Stimulated activated CD8-positive, alpha-beta memory T cell treated with anti-CD3 and anti-CD28 coated beads, Interleukin-12 subunit alpha, Interleukin-12 subunit beta, amount 100 ng/mL, for 24 hours (primary cell): ENCODE results near the gene CDK18.

ENCODE experiments used
- DNase-seq: peaks from one replicate; pipeline ENCODE4 v3.0.0-alpha.2; 2020; ENCODE audit errors: extremely low read depth

The CDK18 gene

DNA sequence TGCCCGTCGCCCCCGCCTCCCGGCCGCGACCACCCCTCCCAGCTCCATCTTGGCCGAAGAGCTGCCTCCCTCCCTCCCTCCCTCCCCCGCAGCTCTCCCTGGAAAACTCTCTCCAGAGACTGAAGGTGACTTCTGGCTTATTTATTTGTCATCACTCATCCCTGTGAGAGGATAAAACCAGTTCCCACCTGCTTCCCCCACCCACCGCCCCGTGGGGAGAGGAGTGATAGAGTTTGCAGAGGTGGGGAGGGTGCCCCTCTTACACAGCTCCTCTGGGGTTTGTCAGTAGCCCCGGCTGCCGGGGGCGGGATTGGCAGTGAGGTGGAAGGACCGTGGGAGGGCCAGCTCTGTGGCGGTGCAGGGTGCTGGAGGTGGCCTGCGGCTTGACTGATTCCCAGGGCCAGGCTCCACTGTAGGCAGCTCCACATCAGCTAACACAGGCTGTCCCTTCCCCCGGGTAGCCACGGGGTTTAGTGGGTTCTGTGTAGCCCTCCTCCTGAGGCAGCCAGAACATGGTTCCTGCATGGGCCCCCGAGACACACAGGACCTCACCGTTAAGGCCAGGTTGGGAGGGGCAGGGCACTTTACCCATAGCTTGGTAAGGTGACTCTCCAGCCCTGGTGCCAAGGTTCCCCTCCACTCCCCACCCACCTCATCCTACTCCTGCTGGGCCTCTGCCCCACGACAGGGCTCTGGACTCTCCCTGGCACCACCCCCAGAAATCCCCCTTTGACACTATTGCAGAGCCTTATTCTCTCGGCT is 65.1 kb downstream of the CDK18 start:
- DNase-seq: no peak

DNA sequence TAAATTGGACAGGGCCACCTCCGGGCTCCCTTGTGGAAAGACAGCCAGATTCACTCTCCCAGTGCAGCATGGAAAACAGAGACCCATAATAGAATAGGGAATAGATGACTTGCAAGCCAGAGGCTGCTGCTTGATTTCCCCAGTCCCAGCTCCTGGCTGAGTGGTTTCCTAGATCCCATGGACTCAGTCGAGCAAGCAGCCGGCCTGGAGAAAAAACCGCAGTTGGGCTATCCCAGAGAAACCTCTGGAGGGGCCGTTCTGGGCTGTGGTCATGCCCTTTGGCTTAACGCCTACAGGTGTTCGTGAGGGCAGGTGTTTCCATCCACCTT is 65.7 kb downstream of the CDK18 start:
- DNase-seq: no peak

DNA sequence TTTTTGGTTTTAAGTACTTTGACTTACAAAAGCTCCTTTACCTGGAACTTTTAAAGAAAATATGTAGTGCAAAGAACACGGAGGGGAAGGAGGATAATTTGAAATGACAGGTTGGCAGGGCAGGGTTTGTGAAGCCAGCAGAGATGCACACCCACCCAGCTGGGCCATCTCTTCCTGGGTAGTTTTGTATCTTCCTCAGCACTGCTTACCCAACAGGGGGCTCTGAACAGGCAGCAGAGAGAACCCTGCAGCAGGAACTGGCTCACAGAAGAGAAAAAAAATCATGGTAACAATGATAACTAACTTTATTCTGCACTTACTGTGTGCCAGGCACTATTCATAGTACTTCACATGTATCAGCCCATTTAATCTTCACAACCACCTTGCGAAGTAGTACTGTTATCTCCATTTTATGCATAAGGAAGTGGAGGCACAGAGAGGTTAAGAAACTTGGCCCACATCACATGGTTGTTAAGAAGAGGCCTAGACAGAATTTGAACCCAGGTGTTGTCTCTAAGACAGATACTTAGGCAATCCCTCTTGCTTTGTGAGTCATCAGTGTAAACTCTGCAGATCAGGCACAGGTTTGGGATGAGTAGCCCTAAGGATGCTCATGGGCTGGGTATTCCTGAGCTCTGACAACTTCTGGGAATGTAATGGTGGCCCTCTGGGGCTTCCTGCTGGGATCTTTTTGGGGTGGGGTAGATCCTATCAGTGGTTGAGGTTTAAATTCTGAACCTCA is 66.5 kb downstream of the CDK18 start:
- DNase-seq: no peak

DNA sequence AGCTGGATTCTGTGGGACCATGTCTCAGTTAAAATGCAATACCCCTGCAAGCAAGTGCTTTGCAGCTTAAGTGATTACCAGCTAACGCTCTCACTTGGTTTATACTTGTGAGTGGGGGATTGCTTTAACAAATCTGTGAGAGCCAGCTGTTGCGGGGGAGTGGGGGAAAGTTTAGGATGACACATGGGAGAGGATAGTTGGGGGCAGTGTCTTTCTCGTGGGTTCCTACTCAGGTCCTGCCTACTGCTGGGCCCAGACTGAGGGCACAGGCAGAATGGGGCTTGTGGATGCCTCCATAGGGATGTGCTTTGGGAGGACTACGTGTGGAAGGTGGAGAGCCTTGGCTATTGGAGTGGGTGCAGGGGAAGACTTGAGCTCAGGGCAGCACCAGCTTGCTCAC is 67.3 kb downstream of the CDK18 start:
- no peak for DNase-seq

DNA sequence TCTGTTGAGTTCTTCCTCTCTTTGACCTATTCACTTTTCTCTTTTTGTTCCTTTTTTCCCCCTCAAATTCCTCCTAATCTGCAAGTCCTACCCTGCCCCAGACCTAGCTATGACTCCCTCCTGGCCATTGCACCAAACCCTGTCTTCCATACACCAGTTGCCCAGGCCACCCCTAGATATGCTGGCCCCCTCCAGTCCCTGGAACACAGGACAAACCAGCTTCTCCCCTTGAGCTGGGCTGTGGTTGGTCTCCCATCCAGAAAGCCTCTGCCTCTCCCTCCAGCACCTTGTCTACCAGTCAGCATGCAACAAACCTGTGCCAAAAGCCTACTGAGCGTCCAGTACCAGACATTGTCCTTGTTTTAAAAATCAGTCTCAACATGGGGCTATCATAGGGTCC is 68.0 kb downstream of the CDK18 start:
- DNase-seq: no peak

DNA sequence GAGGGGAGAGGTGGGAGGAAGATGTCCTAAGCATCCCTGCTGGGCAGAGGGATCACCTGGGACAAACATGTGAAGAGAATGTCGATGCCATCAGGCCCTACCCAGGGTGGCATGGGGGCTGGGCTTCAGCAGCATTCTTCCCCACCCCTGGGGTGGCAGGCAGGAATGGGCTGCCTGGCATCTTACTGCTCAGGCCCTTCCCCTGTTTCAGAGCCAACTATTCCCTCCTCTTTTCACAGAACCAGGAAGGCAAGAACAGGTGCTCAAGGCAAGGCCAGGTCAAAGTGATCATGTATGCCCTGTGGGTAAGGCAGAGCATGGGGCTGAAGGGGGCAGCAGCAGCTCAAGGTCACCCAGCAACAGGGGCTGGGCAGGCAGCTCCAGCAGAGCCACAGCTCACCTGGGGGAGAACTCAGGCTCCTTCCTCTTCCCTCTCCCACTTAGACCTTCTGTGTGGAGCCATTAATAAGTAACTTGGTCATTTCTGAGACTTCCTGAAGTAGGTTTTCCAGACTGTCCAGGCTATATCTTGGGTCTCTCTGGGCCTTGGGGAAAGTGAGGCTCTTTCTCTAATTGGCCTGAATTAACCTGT is 70.9 kb downstream of the CDK18 start:
- no peak for DNase-seq

DNA sequence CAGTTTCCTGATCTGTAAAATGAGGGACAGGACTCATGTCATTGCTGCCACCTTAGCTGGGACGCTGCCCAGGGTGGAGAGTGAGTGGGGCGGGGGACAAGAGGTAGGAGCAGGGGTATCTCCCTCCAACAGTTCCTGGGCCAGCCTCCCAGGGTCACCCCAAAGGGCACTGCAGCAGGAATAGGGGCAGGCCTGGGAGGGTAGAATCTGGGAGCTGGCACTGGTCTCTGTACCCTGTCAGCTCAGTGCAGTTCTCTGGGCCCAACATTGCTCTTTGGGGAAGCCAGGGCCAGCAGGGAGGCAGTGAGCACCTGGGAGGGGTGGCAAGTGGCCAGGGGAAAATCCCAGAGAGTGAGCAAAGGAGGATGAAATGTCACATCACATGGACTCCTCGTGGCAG is 71.5 kb downstream of the CDK18 start:
- DNase-seq: no peak

DNA sequence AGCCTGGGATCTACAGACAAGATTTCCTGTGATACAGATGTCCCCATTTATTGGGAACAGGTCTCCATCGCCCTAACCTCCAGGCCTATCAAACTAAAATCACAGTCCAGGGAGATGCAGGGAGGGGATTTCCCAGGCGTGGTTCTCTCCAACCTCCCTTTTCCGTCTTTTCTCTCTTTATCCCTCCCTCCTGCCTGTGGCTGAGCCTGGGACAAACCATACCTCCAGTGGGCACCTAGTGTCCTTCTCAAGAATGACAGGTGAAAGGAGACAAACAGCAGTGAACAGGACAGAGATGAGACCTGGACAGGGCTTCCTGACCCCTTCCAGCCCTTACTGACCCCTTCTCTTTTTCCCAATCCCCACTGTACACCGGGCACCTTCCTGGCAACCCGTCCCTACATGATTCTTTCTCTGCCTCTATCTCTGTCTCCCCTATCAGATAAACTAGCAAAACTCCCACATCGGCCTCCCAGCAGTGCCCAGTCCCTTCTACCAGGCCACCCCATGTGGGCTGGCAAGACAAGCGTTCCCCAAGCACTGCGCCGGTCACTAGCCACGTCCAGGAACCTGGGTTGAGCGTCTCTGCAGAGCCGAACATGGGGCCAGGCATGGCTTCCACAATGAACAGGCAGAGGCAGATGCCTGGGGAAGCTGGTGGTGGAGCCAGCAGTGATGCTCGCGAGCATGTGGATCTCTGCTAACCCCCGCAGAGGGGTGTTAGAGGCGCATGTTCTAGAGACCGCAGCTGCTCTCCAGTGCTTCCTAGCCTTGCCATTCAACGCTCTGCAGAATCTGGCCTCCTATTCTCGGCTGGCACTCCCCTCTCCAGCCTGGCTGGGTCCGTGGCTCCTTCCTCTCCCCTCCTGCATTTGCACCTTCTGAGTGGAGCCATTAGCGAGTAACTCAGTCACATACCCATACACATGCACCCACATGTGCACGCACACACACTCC is 72.6 kb downstream of the CDK18 start:
- DNase-seq: no peak

DNA sequence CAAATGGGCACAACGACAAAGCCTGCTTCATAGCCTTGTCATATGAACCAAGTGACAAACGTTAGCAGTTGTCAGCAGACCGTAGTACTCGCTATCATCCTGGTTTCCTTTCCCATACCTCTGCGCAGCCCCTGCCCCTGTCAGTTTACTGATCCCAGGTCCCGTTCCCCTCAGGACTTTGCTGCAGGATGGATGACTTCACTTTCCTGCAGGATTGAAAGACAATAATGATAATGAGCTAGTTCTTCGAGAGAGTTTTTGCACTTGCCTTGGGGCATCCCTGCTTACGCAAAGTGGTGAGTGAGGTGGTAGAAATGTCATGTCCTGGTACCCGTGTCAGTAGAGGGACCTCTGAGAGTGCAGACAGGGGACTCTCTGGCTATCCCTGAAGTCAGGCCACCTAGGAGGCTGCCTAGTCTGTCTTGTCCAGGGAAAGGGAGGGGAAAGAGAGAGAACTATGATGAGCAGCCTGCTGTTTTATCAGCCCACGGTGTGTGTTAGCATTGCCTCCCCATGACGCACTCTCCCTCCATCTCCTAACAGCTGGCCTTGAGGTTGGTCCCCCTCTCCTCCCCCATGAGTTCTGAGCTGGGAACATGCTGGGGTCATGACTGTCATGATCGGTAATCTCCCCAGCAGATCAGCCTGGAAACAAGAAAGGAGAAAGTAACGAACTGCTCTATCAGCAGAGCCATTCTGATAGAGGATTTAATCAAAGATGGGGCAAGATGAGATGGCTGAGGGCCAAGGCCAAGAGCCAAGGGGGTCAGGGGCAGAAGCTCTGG is 73.6 kb downstream of the CDK18 start:
- DNase-seq: no peak

DNA sequence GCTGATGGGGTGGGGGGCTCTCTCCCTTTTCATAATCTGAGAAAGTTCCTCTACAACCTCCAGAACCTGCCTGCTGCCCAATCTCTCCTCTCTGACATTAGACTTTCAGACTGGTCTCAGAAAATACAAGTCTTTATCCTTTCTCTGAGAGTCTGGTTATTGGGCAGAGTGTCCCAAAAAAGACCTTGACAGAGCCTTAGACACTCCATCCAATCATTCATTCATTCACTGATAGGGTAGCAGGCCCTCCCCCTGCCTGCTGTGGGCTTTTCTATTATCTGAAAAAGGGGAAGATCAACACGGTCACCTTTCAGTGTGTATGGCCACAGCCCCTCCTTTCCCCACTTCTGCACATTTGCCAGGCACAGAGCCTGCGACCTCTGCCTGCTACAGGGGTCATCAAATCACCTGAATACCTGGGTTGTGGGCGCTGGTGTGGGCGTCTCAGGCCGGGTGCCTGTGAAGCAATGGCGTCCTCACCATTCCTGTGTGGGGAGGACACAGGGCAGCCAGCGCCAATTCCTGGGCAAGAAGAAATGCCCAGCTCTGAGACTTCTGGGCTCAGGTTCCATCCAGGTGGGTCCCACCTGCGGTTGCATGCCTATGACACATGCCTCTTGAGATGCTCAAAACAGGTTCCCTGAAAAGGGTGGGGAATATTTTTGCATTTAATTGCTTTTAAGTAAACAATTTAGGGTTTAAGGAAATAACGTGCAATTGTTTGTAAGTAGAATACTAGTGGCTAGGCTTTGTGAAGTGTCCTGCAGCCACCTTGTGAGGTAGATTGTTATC is 74.5 kb downstream of the CDK18 start:
- DNase-seq: no peak

DNA sequence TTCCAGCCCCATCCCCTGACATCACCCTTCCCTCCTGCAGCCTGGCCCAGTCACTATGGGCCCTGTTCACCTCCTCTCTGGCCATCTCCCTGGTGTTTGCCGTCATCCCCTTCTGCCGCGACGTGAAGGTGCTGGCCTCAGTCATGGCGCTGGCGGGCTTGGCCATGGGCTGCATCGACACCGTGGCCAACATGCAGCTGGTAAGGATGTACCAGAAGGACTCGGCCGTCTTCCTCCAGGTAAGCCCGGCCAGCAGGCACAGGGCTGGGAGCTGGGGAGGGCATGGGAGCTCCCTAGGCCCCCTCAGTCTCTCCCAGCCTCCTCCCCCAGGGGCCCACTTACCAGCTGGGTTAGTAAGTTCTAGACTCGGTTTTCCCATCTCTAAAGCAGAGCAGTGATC is 75.2 kb downstream of the CDK18 start:
- no peak for DNase-seq

DNA sequence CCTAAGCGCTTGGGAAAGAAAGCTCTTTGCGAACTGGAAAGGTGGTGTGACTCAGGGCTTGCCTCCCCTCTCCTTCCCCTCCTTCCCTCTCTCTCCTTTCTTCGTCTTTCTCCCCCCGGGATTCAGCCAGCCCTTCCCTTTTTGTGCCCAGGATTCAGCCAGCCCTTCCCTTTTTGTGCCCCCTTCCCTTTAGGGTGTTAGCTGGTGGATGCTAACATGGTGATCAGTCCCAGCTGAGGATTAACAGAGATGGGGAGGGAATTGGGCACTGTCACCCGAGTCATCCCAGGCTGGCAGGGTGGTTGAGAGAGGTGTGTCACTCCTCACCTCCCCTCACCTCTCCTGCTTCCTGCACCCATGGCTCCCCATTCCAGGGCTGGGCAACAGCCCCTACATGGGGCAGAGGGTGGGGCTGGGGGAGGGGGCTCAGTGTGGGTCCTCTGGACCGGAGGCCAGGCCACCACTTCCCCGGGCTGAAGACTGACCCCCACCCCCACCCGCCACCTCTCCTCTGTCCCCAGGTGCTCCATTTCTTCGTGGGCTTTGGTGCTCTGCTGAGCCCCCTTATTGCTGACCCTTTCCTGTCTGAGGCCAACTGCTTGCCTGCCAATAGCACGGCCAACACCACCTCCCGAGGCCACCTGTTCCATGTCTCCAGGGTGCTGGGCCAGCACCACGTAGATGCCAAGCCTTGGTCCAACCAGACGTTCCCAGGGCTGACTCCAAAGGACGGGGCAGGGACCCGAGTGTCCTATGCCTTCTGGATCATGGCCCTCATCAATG is 75.9 kb downstream of the CDK18 start:
- DNase-seq: no peak

DNA sequence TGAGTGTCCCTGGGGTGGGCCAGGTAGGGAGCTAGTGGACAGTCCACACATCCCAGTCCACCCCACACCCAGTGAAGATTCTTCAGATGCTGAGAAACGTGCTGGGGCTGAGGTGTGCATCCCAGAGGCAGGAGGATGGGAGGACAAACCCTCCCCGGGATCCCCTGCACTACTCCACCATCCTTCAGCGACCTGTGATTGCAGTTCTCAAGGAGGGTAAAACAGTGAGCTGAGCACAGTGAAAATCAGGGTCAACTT is 76.4 kb downstream of the CDK18 start:
- DNase-seq: no peak

DNA sequence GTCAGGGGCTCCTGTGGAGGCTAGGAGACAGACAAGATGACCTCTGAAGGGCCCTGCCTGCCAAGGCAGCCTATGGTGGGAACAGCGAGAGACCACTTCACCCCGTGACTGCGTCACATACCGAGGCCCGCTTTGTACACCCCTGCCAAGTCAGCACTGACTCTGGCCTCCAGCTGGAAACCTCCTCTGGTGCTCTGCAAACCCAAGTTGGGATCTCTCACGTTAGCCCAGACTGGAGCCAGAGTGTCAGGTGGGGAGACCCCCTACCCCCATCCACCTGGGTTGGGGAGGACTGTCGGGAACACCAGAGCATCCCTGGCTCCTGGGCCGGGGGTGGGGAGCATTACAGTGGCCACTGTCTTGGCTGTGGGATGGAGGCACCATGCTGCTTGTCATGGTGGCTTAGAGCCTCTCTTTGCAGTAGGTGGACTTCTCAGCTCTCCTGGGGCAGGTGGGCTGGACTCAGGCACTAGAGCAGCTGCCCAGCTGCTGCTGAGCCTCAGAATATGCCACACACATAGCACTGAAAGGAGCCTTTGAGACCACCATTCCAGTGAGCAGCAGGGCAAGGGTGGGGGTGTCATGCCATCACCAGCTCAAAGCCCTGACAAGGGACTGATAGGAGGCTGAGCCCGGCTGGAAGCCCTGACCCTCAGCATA is 77.0 kb downstream of the CDK18 start:
- no peak for DNase-seq

DNA sequence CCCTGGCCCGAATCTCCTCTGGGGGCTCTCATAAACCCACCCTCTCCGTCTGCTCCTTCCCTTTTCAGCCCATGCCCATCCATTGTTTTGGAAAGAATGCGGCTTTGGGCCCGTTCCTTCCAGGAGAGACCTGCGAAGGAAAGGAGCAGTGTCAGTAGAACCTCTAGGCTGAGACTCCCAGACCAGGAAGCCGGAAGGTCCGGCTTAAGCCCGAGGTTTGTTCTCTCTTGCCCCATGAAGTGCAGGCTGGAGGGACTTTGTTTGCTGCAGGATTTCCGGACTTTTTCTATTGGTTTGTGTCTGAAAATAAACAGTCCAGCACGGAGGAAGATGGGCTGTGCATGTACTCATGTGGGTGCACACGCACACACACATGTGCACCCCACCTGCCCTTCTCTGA is 77.6 kb downstream of the CDK18 start:
- no peak for DNase-seq
